HCT116 (cell line): ENCODE results near the gene CERS2. TPM values are rescaled to one million over a fixed set of nuclear protein-coding genes. Genes with fewer than 3 reads are reported as not detected.

Source experiments
- ATAC-seq: fragments of 200-7000 bp; cut with Tn5 transposase; 2 replicates; pipeline ENCODE4 v1.9.1; 2020; ENCODE audit warnings: mild to moderate bottlenecking, moderate library complexity
- BruUV-seq: library from RNA; stranded (reverse); fragments of 400-500 nt; replicated peaks from 2 replicates; lab custom pipeline; 2021; lab: Mats Ljungman, UMichigan
- CTCF ChIA-PET: fragments of 300-600 bp; sonication (Branson Sonifier 250); formaldehyde crosslinking; loops from one replicate; lab custom pipeline; 2021; ENCODE audit warnings: antibody characterized with exemption; lab: Charles Lee
- POLR2A ChIA-PET: fragments of 300-600, 350-600 bp; sonication (Branson Sonifier 250); formaldehyde crosslinking; loops from one replicate; lab custom pipeline; 2021; ENCODE audit warnings: antibody characterized with exemption; lab: Charles Lee
- RAD21 ChIA-PET, 2 experiments: fragments of 300-600 bp; sonication (Branson Sonifier 250); formaldehyde crosslinking; loops; one replicate each; lab custom pipeline; 2023; ENCODE audit warnings: low total read pairs in 2 of 2; ENCODE audit not compliant: uncharacterized antibody in 2 of 2, unreplicated experiment in 2 of 2, low non-redundant PET in 1 of 2; lab: Charles Lee
- DNase-seq: peaks from one replicate; pipeline ENCODE4 v3.0.0-alpha.2; 2010; ENCODE audit warnings: low read depth, low spot score
- H2AFZ ChIP-seq: fragments of 200-600 bp; shearing (Covaris generic), sonication (generic); 2 replicates; pipeline ENCODE4 v1.6.1; 2017; ENCODE audit warnings: low read depth, mixed run types, mixed read lengths, antibody characterized with exemption, low read length; ENCODE audit not compliant: poor library complexity, severe bottlenecking
- H3K27ac ChIP-seq: 2 replicates; pipeline ENCODE4 v1.5.1; 2012; ENCODE audit warnings: low read depth, low read length
- H3K27me3 ChIP-seq: fragments of 200-600 bp; sonication (generic); 2 replicates; pipeline ENCODE4 v1.6.1; 2016; ENCODE audit warnings: mixed run types, low read length, mixed read lengths; ENCODE audit not compliant: insufficient read depth
- H3K36me3 ChIP-seq, 2 experiments: fragments of 200-500 bp in 1 of 2; fragments of 200-600 bp in 1 of 2; sonication (Bioruptor generic) in 1 of 2; sonication (generic) in 1 of 2; 2 replicates each; pipeline versions ENCODE4 v1.5.1 to v1.6.1; 2014 to 2016; ENCODE audit warnings: low read length in 2 of 2, inconsistent platforms in 1 of 2, mixed read lengths in 1 of 2, mixed run types in 1 of 2; ENCODE audit not compliant: insufficient read depth in 2 of 2, control insufficient read depth in 1 of 2
- H3K4me1 ChIP-seq, 2 experiments: fragments of 200-600 bp in 1 of 2; sonication (generic) in 1 of 2; 2 replicates each; pipeline versions ENCODE4 v1.5.1 to v1.6.1; 2012 to 2017; ENCODE audit warnings: low read length in 2 of 2, inconsistent platforms in 1 of 2, mild to moderate bottlenecking in 1 of 2, mixed read lengths in 1 of 2, mixed run types in 1 of 2, moderate library complexity in 1 of 2; ENCODE audit not compliant: insufficient read depth in 2 of 2, control insufficient read depth in 1 of 2
- H3K4me2 ChIP-seq: fragments of 200-600 bp; sonication (generic); 2 replicates; pipeline ENCODE4 v1.6.1; 2017; ENCODE audit warnings: mixed run types, low read length, mixed read lengths
- H3K4me3 ChIP-seq, 2 experiments: fragments of 200-600 bp in 1 of 2; sonication (generic) in 1 of 2; replicated peaks in 1 of 2; 2 replicates each; pipeline ENCODE4 v1.5.1; 2011 to 2016; ENCODE audit warnings: low read length in 2 of 2, control low read depth in 1 of 2, low read depth in 1 of 2, mild to moderate bottlenecking in 1 of 2, mixed read lengths in 1 of 2, mixed run types in 1 of 2
- H3K79me2 ChIP-seq: fragments of 200-600 bp; sonication (generic); 2 replicates; pipeline ENCODE4 v1.6.1; 2017; ENCODE audit warnings: mild to moderate bottlenecking, mixed run types, low read length, moderate library complexity, mixed read lengths; ENCODE audit not compliant: insufficient read depth
- H3K9ac ChIP-seq: fragments of 200-600 bp; sonication (generic); 2 replicates; pipeline ENCODE4 v1.6.1; 2016; ENCODE audit warnings: low read length, mixed read lengths
- H3K9me2 ChIP-seq: fragments of 200-600 bp; sonication (generic), shearing (Covaris generic); 2 replicates; pipeline ENCODE4 v1.6.1; 2017; ENCODE audit warnings: mixed run types, mild to moderate bottlenecking, moderate library complexity; ENCODE audit not compliant: insufficient read depth
- H3K9me3 ChIP-seq, 2 experiments: fragments of 200-500 bp in 1 of 2; fragments of 200-600 bp in 1 of 2; sonication (Bioruptor generic) in 1 of 2; sonication (generic) in 1 of 2; 2 replicates each; pipeline ENCODE4 v1.6.1; 2014 to 2017; ENCODE audit warnings: low read length in 2 of 2, mixed read lengths in 2 of 2, inconsistent platforms in 1 of 2, low read depth in 1 of 2, mild to moderate bottlenecking in 1 of 2, mixed run types in 1 of 2, moderate library complexity in 1 of 2; ENCODE audit not compliant: control insufficient read depth in 1 of 2, insufficient read depth in 1 of 2
- H4K20me1 ChIP-seq: fragments of 200-600 bp; sonication (generic), shearing (Covaris generic); 2 replicates; pipeline ENCODE4 v1.6.1; 2017; ENCODE audit warnings: mixed run types, mild to moderate bottlenecking, moderate library complexity; ENCODE audit not compliant: insufficient read depth
- ATF3 ChIP-seq: IDR thresholded peaks from 2 replicates; pipeline ENCODE4 v1.6.1; 2012
- CBX3 ChIP-seq: IDR thresholded peaks from 2 replicates; pipeline ENCODE4 v1.6.1; 2012; ENCODE audit warnings: low read depth
- CEBPB ChIP-seq: IDR thresholded peaks from 2 replicates; pipeline ENCODE4 v1.6.1; 2012; ENCODE audit warnings: low read depth
- ELF1 ChIP-seq: IDR thresholded peaks from 2 replicates; pipeline ENCODE4 v1.6.1; 2012; ENCODE audit warnings: low read depth, borderline replicate concordance
- EZH2 ChIP-seq: fragments of 200-600 bp; sonication (generic); IDR thresholded peaks from 2 replicates; pipeline ENCODE4 v1.6.1; 2017; ENCODE audit warnings: antibody characterized with exemption, mixed run types
- FOSL1 ChIP-seq: IDR thresholded peaks from 2 replicates; pipeline ENCODE4 v1.6.1; 2012; ENCODE audit warnings: low read depth
- JUND ChIP-seq: IDR thresholded peaks from 2 replicates; pipeline ENCODE4 v1.6.1; 2012
- MAX ChIP-seq: IDR thresholded peaks from 2 replicates; pipeline ENCODE4 v1.6.1; 2012
- POLR2A ChIP-seq: IDR thresholded peaks from 2 replicates; pipeline ENCODE4 v1.7.0; 2011; ENCODE audit warnings: borderline replicate concordance; ENCODE audit not compliant: insufficient read depth, insufficient read length; ENCODE audit errors: extremely low read depth
- POLR2AphosphoS5 ChIP-seq: IDR thresholded peaks from 2 replicates; pipeline ENCODE4 v1.6.1; 2011; ENCODE audit warnings: mild to moderate bottlenecking, low read depth, low read length, moderate library complexity
- RAD21 ChIP-seq: IDR thresholded peaks from 2 replicates; pipeline ENCODE4 v1.6.1; 2012; ENCODE audit warnings: low read depth, mild to moderate bottlenecking
- SIN3A ChIP-seq: IDR thresholded peaks from 2 replicates; pipeline ENCODE4 v1.6.1; 2012; ENCODE audit warnings: low read depth
- SP1 ChIP-seq: IDR thresholded peaks from 2 replicates; pipeline ENCODE4 v1.6.1; 2012; ENCODE audit warnings: low read depth
- SRF ChIP-seq: IDR thresholded peaks from 2 replicates; pipeline ENCODE4 v1.6.1; 2012; ENCODE audit warnings: low read depth
- TCF7L2 ChIP-seq: IDR thresholded peaks from 2 replicates; pipeline ENCODE4 v1.7.0; 2011; ENCODE audit warnings: borderline replicate concordance, inconsistent platforms; ENCODE audit not compliant: insufficient read depth, insufficient read length; ENCODE audit errors: extremely low read depth
- YY1 ChIP-seq: IDR thresholded peaks from 2 replicates; pipeline ENCODE4 v1.6.1; 2011; ENCODE audit warnings: low read length, low read depth, moderate library complexity, mild to moderate bottlenecking; ENCODE audit not compliant: insufficient replicate concordance; ENCODE audit errors: extremely low read depth
- ZBTB33 ChIP-seq: IDR thresholded peaks from 2 replicates; pipeline ENCODE4 v1.6.1; 2011; ENCODE audit warnings: mild to moderate bottlenecking, low read length, moderate library complexity; ENCODE audit not compliant: insufficient replicate concordance; ENCODE audit errors: extremely low read depth
- ZFX ChIP-seq: fragments of 450-650 bp; IDR thresholded peaks from 2 replicates; pipeline ENCODE4 v1.6.1; 2017
- ZNF274 ChIP-seq: fragments of 200-500 bp; sonication (Bioruptor generic); IDR thresholded peaks from 2 replicates; pipeline ENCODE4 v1.6.1; 2014; ENCODE audit warnings: mild to moderate bottlenecking, low read depth, low read length, inconsistent platforms
- intact Hi-C: fragments of 100-400 bp; cut with micrococcal nuclease; formaldehyde crosslinking; loops from 2 replicates; pipeline ENCODE4 v1.10.0; 2022
- total RNA-seq: library from RNA; stranded (reverse); gene quantifications from one replicate; pipeline ENCODE4 v1.2.1, GENCODE V29; 2021; ENCODE audit not compliant: unreplicated experiment

CERS2 gene
- total RNA-seq, 1 experiment from 2014 or later, result 218 TPM

- CTCF ChIA-PET, result no interaction called here
- H3K9ac ChIP-seq, result no peak overlapping the region
- TF ChIP-seq JUND (no peak), ATF3 (no peak), ELF1 (no peak), SP1 (no peak), POLR2A (no peak), CBX3 (no peak), ZNF274 (no peak), EZH2 (no peak), FOSL1 (no peak), ZBTB33 (no peak), TCF7L2 (no peak), RAD21 (no peak), MAX (no peak), SIN3A (no peak), YY1 (no peak), SRF (no peak), POLR2AphosphoS5 (no peak), CEBPB (no peak), ZFX (no peak)
- no peaks in the 10 kb centered on the region for H3K9me2 ChIP-seq
- no peak overlapping the region for H2AFZ ChIP-seq
- no TSS peak for BruUV-seq
- H3K27ac ChIP-seq, result no peak overlapping the region
- H3K79me2 ChIP-seq, result no peaks in the 10 kb centered on the region
- intact Hi-C loops, result no loop called here
- DNase-seq (no peak), ATAC-seq (no peak)
- H3K27me3 ChIP-seq, result no peaks in the 10 kb centered on the region
- H3K4me2 ChIP-seq, result no peak overlapping the region
- no peaks in the 10 kb centered on the region for H3K9me3 ChIP-seq
- peaks cover 9 to 46% of the 10 kb centered on the region in 2 experiments; a peak in 3 of 4 replicates for H3K4me1 ChIP-seq
- no peaks in the 10 kb centered on the region for H3K36me3 ChIP-seq
- RAD21 ChIA-PET, result no interaction called here
- POLR2A ChIA-PET, result no interaction called here
- no peak overlapping the region for H3K4me3 ChIP-seq
- H4K20me1 ChIP-seq, result no peaks in the 10 kb centered on the region
Measured at GRCh38 chr1:151003180-151003579, 28.5 kb upstream of the CERS2 start.
